Esophagus (tissue), 2 donors: ENCODE results near the gene RNLS. TPM values are rescaled to one million over a fixed set of nuclear protein-coding genes. Genes with fewer than 3 reads are reported as not detected.

Experiments
- H3K27ac ChIP-seq, 2 donors: one replicate each; pipeline ENCODE4 v1.5.1; 2013; ENCODE audit warnings: low read depth in 2 of 2, mild to moderate bottlenecking in 2 of 2, inconsistent platforms in 1 of 2, low read length in 1 of 2, moderate library complexity in 1 of 2
- H3K27me3 ChIP-seq, 2 donors: one replicate each; pipeline ENCODE4 v1.6.1; 2013; ENCODE audit warnings: low read length in 2 of 2, control low read depth in 1 of 2, mild to moderate bottlenecking in 1 of 2; ENCODE audit not compliant: insufficient read depth in 2 of 2, control insufficient read depth in 1 of 2
- H3K36me3 ChIP-seq, 2 donors: one replicate each; pipeline ENCODE4 v1.6.1; 2013; ENCODE audit warnings: low read length in 1 of 2; ENCODE audit not compliant: control insufficient read depth in 2 of 2, insufficient read depth in 2 of 2
- H3K4me1 ChIP-seq, 2 donors: one replicate each; pipeline ENCODE4 v1.6.1; 2013; ENCODE audit warnings: low read length in 1 of 2; ENCODE audit not compliant: control insufficient read depth in 2 of 2, insufficient read depth in 2 of 2
- H3K4me3 ChIP-seq, 2 donors: one replicate each; pipeline ENCODE4 v1.5.1; 2013; ENCODE audit warnings: low read length in 2 of 2, mild to moderate bottlenecking in 2 of 2, low read depth in 1 of 2, moderate library complexity in 1 of 2
- H3K9me3 ChIP-seq, 2 donors: one replicate each; pipeline ENCODE4 v1.6.1; 2013; ENCODE audit warnings: mild to moderate bottlenecking in 2 of 2, low read depth in 1 of 2, low read length in 1 of 2, moderate library complexity in 1 of 2; ENCODE audit not compliant: control insufficient read depth in 2 of 2, insufficient read depth in 1 of 2
- WGBS, 2 donors: extraction: QIAGEN DNeasy Blood & Tissue Kit; methylation state at CpG; one replicate each; pipeline ENCODE4 v1.1.7; 2013; 5-methylcytosine and 5-hydroxymethylcytosine counted together
- polyA plus RNA-seq, 2 donors: library from polyadenylated mRNA; stranded (reverse); fragments of 200-250 nt; gene quantifications; one replicate each; pipeline ENCODE4 v1.2.3, GENCODE V29; 2013
- donor health status: healthy with polysubstance abuse.
- donor health status: Bipolar disorder and iron deficiency.

Gene RNLS
- polyA plus RNA-seq, 2 donors: 3.3 to 6.7 TPM

DNA sequence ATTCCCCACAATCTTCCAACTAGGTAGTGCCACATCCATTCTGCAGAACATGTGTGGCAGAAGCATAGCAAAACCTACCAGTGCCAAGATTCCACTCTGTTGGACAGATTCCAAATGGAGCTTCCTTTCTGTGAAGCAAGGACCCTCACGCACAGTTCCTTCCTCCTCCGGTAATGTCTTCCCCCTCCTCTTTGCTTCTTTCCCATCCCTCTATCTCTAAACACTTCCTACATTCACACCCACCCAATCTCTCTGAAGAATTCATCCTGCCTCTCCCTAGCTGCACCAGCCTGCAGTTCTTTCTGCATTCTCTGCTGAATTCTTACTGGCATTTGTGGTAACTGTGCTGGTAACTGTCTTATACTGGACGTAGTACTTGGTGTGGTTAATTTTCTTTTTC, 124.9 kb downstream of the RNLS start:
- Histone ChIP-seq H3K9me3 (no peaks in the 10 kb centered on the region), H3K36me3 (no peaks in the 10 kb centered on the region), H3K27ac (no peak overlapping the region), H3K4me1 (peaks cover 0 to 3% of the 10 kb centered on the region in 2 donors), H3K4me3 (no peak overlapping the region), H3K27me3 (no peaks in the 10 kb centered on the region)
- WGBS, 2 donors: 73% methylated on average over 3 of the region's 3 CpGs

DNA sequence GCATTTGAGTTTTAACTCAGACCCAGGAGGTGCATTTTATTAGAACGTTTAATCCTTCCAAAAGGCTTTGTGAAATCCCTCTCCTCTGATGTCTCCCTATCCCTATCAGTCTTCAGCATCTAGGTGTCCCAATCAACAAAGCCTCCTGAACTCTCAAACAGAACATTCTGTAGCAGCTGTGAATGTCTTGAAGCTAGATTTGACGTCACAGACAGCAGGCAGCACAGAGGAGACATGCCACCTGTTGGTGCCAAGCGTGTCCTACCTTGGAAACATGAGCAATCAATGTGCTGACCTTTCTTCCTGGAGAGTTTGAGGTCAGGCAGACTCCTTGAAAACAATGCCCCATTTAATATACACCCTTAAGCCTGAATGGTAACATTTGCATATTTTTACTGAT, 125.5 kb downstream of the RNLS start:
- Histone ChIP-seq H3K27ac (no peak overlapping the region), H3K4me1 (peaks cover 0 to 3% of the 10 kb centered on the region in 2 donors), H3K27me3 (no peaks in the 10 kb centered on the region), H3K9me3 (no peaks in the 10 kb centered on the region), H3K36me3 (no peaks in the 10 kb centered on the region), H3K4me3 (no peak overlapping the region)
- 72 to 73% methylated on average over 3 of the region's 3 CpGs for WGBS, 2 donors

DNA sequence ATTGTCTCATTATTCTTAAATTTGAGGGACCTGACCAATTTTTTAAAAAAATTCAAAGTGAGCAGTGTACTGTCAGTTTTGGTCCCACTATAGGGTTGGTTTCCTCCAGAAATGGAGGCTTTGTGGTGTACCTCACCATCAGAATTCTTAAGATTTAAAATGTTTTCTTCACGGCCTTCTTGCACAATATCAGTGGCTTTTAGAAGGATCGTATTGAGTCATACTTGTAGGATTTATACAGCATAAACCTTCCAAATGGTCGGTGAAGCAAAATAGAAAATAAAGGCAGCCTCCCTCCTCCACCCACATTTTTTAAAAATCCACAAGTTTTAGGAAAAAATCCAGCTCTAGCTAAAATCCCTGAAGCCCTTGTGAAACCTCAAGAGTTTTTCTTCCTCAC, 126.4 kb downstream of the RNLS start:
- H3K4me1 ChIP-seq: peaks cover 0 to 3% of the 10 kb centered on the region in 2 donors
- H3K4me3 ChIP-seq: no peak overlapping the region
- WGBS, 2 donors: 55 to 59% methylated on average over 3 of the region's 3 CpGs
- H3K27me3 ChIP-seq: no peaks in the 10 kb centered on the region
- H3K36me3 ChIP-seq: no peaks in the 10 kb centered on the region
- no peaks in the 10 kb centered on the region for H3K9me3 ChIP-seq
- H3K27ac ChIP-seq: no peak overlapping the region

DNA sequence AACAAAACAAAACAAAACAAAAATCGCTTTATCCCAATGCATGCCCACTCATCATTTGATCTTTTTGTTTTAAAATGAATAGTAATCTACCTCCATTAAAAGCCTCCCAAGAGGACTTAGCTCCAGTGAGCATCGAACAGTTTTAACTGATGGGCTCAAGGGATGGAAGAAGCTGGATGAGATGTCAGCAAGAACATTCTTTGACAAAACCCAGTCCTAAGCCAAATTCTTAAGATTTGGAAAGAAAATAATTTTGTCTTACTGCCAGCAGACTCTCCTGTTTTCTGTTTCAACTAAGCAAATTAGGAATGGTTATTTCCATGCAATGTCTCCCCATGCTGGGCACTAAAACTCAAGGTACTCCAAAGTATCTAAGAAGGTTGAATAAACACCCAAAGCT, 127.3 kb downstream of the RNLS start:
- Histone ChIP-seq H3K27ac (no peak overlapping the region), H3K36me3 (no peaks in the 10 kb centered on the region), H3K9me3 (no peaks in the 10 kb centered on the region), H3K4me3 (no peak overlapping the region), H3K27me3 (no peaks in the 10 kb centered on the region), H3K4me1 (no peaks in the 10 kb centered on the region)
- WGBS, 2 donors: 78 to 88% methylated on average over 2 of the region's 2 CpGs

DNA sequence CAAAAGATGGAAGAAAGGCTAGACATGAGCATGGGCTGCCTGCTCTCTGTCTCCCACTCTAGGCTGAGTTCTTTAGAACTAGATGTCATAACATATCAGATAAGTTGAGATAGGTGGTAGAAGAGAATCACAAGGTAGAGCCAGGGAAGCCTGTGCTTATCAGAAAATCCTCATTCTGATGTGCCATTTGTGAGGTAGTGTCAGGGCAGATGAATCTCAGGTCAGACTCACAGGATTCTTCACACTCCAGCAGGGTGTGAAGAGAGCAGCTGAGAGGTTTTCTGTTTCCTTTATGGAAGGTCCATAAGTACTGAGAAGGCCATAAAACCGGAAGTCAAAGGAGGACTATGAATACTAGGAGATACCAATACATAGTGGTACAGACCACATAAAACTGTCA, 132.9 kb downstream of the RNLS start:
- Histone ChIP-seq H3K9me3 (no peaks in the 10 kb centered on the region), H3K4me1 (no peaks in the 10 kb centered on the region), H3K27me3 (no peaks in the 10 kb centered on the region), H3K27ac (no peak overlapping the region), H3K4me3 (no peak overlapping the region), H3K36me3 (no peaks in the 10 kb centered on the region)
- WGBS, 2 donors: 86 to 88% methylated on average over 1 of the region's 1 CpG

DNA sequence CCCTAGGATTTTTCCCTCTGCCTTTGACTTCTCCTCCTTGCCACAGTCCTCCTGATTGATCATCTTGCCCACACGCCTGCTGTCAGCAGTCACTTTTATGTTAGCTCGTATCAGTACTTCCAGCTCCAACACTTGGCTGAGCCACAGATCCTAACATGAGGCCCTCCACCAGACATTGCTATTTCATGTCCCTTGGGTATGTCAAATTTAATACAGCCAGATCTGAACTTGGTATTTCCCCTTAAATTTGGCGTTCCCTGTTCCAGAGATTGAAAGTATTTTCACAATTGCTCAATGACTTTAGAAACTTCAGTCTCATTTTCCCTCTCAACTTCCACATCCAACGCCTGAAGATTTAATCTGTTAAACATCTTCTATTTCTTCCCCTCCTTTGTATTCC, 140.4 kb downstream of the RNLS start:
- Histone ChIP-seq H3K27ac (no peak overlapping the region), H3K4me1 (no peaks in the 10 kb centered on the region), H3K9me3 (no peaks in the 10 kb centered on the region), H3K4me3 (no peak overlapping the region), H3K36me3 (no peaks in the 10 kb centered on the region), H3K27me3 (no peaks in the 10 kb centered on the region)
- 63 to 70% methylated on average over 4 of the region's 4 CpGs for WGBS, 2 donors

DNA sequence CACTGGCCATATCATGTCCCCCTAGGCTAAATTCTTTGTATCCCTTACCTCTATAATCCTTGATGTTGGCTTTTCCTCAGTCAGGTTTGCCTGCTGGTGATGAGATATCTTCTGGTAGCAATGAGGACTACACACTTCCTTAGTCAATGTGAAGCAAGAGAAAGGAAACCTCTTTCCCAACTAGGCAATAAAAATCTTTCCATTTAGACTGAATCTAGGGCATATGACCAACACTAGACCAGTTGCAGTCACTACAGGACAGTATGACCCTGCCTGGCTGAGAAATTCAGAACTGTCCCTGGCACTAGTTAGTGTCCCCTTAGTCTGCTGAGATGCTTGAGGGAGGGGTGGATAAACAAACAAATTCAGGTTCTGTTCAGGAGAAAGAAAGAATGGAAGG, 142.6 kb downstream of the RNLS start:
- no peaks in the 10 kb centered on the region for H3K27me3 ChIP-seq
- no peak overlapping the region for H3K4me3 ChIP-seq
- no peaks in the 10 kb centered on the region for H3K36me3 ChIP-seq
- H3K4me1 ChIP-seq: no peaks in the 10 kb centered on the region
- no peak overlapping the region for H3K27ac ChIP-seq
- H3K9me3 ChIP-seq: no peaks in the 10 kb centered on the region

DNA sequence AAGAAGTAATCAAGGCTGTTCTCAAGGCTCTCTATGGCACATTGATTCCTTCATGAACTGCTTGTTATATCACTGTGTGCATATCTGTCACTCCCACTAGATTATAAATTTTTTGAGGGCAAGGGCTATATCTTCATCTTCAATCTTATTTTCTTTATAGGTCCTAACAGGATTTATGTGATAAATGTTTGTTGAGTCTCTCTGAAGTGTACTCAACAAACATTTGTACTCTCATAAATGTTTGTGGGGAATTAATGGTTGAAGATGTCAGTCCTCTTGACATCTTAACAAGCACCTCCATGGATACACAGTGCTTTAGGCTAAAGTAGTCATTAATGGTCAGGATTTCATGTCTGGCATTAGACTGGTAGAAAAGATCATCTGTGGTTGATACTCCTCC, 143.2 kb downstream of the RNLS start:
- Histone ChIP-seq H3K4me3 (no peak overlapping the region), H3K27me3 (no peaks in the 10 kb centered on the region), H3K27ac (no peak overlapping the region), H3K36me3 (no peaks in the 10 kb centered on the region), H3K9me3 (no peaks in the 10 kb centered on the region), H3K4me1 (no peaks in the 10 kb centered on the region)

DNA sequence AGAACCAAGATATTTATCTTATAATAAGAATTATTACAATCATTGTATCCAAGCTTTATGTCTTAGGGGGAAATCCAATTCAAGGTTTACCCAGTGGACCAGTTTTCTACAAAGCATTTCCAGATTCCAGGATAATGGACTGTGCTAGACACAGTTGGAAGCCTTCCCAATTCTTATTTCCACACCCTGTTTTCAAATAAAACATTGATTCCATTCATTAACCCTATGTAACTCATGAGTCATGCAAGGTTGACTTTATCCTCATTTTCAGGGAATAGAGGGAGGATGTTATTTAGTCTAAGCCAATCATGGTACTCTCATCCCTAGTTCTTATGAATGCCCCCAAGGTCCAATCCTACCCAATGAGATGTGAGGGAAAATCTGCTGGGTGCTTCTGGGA, 145.7 kb downstream of the RNLS start:
- no peaks in the 10 kb centered on the region for H3K36me3 ChIP-seq
- H3K27ac ChIP-seq: no peak overlapping the region
- no peaks in the 10 kb centered on the region for H3K4me1 ChIP-seq
- H3K27me3 ChIP-seq: no peaks in the 10 kb centered on the region
- H3K4me3 ChIP-seq: no peak overlapping the region
- no peaks in the 10 kb centered on the region for H3K9me3 ChIP-seq

DNA sequence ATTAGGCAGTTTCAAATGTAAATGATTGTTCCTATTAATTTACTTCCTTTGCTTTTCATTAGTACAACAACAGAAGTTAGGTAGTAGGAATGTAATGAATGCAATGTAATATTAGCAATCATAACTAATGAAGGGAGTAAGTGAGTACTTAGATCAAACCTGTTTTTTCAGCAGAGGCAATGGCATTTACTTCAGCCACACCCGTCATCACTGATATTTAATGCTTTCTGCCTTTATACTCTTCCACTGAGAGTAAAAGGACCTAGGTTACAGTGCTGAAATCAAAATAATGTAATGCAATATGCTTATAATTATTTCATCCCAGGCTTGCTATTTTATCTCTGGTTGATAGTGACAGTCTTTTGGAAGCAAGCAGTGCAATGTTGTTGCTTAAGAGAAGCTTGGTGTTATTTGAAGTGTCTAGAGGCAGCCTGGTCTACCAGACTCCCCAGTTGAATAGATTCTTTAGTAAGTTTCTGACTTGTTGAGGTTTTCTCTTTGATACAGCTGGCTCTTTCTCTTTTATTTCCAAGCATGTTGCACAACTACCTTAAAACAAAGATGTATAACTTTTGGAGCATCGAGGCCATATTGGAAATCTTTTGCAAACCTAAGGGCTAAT, 149.4 kb downstream of the RNLS start:
- no peak overlapping the region for H3K4me3 ChIP-seq
- H3K9me3 ChIP-seq: no peaks in the 10 kb centered on the region
- no peaks in the 10 kb centered on the region for H3K4me1 ChIP-seq
- WGBS, 2 donors: 53 to 61% methylated on average over 2 of the region's 2 CpGs
- H3K27me3 ChIP-seq: no peaks in the 10 kb centered on the region
- no peak overlapping the region for H3K27ac ChIP-seq
- H3K36me3 ChIP-seq: no peaks in the 10 kb centered on the region
